LNCaP clone FGC (cell line): Measurements from ENCODE around the gene SLC46A2.

Experiments used
- DNase-seq: peaks from one replicate; pipeline ENCODE4 v3.0.0-alpha.2; 2011; ENCODE audit warnings: low read depth
- H3K4me3 ChIP-seq: 2 replicates; pipeline ENCODE4 v1.5.1; 2011; ENCODE audit warnings: mild to moderate bottlenecking, low read depth, low read length, control low read depth
- TF ChIP-seq, protein P1 (sequence below): IDR thresholded peaks from 2 replicates; pipeline ENCODE4 v1.5.1; 2012; ENCODE audit warnings: mild to moderate bottlenecking; ENCODE audit not compliant: control insufficient read depth, insufficient read depth; ENCODE audit errors: extremely low read depth

SLC46A2 gene

DNA sequence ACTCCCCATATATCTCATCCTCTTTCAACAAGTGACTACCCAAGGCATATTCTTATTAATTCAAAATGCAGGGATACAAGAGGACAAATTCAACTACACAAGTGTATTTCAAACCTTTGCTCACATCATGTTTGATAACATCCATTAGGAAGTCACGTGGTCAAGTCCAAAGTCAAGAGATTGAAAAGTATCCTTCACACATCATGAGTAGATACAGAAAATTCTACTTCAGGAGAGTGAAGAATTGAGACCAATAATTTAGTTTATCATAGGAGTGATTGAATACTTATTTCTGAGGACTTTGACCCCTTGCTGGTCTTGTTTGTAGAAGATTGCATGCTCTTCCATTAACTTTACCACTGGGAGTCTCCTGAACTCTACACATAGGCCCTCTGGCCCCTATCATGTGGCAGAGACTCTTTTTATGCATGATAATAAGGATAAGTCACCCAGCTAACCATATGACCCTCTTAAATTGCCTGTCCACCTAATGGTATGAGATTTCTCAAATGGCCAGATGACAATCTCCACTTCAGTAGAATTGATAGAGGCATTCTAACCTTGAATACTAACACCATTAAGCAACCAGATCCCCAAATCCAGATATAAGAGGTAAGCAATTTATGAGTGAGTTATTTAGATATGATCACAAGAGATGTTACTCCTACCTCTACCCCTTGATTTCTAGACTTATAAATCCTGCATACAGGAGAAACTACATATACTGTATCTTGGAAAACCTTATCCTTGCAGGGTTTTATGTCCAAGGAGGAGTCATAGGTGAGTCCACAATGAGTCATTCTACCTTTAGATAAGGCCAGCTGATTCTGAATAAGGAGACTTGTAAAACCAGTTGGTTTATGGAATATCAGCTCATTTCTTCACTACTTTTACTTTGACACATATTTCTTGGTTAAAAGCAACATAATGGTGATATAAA is 26.6 kb upstream of the SLC46A2 start:
- DNase-seq, result no peak
- H3K4me3 ChIP-seq, result no peak overlapping the region
- TF ChIP-seq, protein P1, sequence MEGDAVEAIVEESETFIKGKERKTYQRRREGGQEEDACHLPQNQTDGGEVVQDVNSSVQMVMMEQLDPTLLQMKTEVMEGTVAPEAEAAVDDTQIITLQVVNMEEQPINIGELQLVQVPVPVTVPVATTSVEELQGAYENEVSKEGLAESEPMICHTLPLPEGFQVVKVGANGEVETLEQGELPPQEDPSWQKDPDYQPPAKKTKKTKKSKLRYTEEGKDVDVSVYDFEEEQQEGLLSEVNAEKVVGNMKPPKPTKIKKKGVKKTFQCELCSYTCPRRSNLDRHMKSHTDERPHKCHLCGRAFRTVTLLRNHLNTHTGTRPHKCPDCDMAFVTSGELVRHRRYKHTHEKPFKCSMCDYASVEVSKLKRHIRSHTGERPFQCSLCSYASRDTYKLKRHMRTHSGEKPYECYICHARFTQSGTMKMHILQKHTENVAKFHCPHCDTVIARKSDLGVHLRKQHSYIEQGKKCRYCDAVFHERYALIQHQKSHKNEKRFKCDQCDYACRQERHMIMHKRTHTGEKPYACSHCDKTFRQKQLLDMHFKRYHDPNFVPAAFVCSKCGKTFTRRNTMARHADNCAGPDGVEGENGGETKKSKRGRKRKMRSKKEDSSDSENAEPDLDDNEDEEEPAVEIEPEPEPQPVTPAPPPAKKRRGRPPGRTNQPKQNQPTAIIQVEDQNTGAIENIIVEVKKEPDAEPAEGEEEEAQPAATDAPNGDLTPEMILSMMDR, result no peak

- TF ChIP-seq, protein P1, result no peak
- no peak for DNase-seq
- H3K4me3 ChIP-seq, result no peak overlapping the region
These were observed 23.8 kb upstream of the SLC46A2 start for GRCh38 chr9:112914524-112914923.

DNA sequence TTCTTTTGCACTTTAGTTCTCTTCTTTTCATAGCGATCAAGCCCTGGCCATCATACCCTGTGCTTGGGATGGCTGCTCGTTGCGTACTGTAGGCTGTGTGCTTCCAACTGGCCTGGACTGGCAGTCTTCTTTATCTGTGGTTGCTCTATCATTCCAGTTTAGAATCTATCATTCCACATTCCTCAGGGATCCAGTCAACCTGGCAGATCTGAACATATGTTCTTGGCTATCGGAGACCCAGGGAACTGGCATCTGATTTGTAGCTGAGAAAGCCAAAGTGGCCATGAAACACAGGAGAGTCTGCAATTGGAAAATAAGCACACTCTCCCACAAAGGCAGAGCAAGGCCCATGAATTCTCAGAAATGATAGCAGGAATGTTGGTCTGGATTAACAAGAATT is 22.6 kb upstream of the SLC46A2 start:
- no peak for DNase-seq
- TF ChIP-seq, protein P1, result no peak
- H3K4me3 ChIP-seq, result no peak overlapping the region

- TF ChIP-seq, protein P1, result no peak
- DNase-seq, result no peak
- H3K4me3 ChIP-seq, result no peak overlapping the region
These were observed 22.0 kb upstream of the SLC46A2 start for GRCh38 chr9:112912636-112913035.

GRCh38 chr9:112911736-112912135 is 21.1 kb upstream of the SLC46A2 start:
- no peak for DNase-seq
- no peak overlapping the region for H3K4me3 ChIP-seq
- TF ChIP-seq, protein P1, result no peak

DNA sequence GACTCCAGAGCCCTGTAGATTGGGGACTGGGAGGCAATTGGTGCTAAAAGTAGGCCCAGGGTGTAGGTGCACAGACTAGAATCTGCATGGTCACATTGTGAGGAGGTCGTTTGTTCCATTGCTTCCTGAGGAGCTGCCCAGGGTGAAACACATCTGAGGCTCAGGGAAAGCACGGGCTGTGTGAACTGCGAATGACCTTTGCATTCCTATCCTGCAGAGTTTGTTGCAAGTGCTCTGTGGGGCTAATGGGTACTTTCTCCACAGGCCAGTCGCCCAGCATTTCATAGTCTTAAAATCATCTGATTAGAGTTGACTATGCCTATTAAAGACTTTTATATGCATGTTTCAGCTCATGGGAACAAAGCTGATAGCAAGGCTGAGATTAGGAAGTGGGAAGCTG is 14.4 kb upstream of the SLC46A2 start:
- DNase-seq, result no peak
- H3K4me3 ChIP-seq, result no peak overlapping the region
- TF ChIP-seq, protein P1, result no peak
